ENCODE measurements around the gene KAT2B.

KAT2B gene

GRCh38 chr3:20078194-20078714 lies 38.0 kb downstream of the KAT2B start:
- ATAC-seq (ENCODE audit: low read depth) (no peak), DNase-seq (ENCODE audit: low spot score in 2 of 2) (no peak)
- Mint-ChIP-seq H3K4me3 (no peak overlapping the region), H3K4me1 (peaks cover 8% of the 10 kb centered on the region), H3K36me3 (peaks cover 18% of the 10 kb centered on the region), H3K27ac (no peak overlapping the region), H3K9me3 (no peaks in the 10 kb centered on the region), H3K27me3 (no peaks in the 10 kb centered on the region)

- DNase-seq (ENCODE audit: low spot score in 2 of 2) (no peak), ATAC-seq (ENCODE audit: low read depth) (no peak)
- Mint-ChIP-seq H3K4me3 (no peak overlapping the region), H3K4me1 (peaks cover 17% of the 10 kb centered on the region), H3K27ac (no peak overlapping the region), H3K9me3 (no peaks in the 10 kb centered on the region), H3K36me3 (peaks cover 24% of the 10 kb centered on the region), H3K27me3 (no peaks in the 10 kb centered on the region)
Measured at GRCh38 chr3:20079621-20080020, 39.4 kb downstream of the KAT2B start.

DNA sequence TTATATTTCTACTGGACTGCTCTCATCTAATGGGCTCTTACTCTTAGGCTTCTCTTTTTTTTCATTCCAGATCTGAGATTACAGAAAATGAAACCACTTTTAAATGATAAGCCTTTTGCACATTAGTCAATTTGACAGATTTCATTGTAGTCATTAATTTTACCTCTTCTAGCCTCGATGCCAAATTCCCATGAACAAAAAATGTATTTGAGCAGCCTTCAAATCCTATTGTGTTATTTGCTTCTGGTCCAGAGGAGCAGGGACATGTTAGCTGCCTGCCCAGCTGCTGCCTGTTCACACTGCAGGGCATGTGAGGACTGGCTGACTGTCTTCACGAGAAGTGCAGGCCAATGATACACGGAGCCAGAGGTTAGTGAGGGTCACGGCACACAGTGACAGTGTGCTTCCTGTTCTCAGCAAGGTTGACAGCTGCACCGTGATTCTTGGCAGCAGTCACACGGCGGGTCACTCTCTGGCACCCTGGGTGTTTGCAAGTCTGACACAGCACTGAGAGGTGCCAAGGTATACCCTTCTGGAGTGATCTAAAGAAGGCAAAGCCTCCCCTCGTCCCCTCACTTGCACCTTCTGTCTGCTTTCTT lies 40.8 kb downstream of the KAT2B start:
- Mint-ChIP-seq H3K9me3 (no peaks in the 10 kb centered on the region), H3K4me3 (no peak overlapping the region), H3K27ac (no peak overlapping the region), H3K27me3 (no peaks in the 10 kb centered on the region), H3K36me3 (peaks cover 24% of the 10 kb centered on the region), H3K4me1 (peaks cover 17% of the 10 kb centered on the region)
- ATAC-seq (ENCODE audit: low read depth): peak; percentile 67
- DNase-seq (ENCODE audit: low spot score in 2 of 2): peak in 1 of 2 donors; percentile 11

DNA sequence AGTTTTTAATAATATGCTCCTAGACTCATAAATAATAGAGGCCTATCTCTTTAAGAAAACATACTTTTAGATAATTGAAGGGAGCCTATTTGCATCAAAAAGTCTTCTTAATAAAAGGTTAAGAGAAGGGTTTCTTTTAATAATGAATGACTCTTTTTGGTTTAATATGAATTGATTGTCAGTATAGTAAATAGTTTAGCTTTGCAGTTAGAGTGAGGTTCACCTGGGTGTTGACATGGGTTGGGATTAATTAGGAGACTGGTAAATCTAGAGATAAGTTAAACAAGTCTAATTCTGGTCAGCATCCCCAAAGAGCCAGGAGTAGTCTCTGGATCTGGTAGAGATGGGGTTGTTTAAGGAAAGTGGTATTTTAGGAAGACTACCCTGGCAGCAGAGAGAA lies 43.0 kb downstream of the KAT2B start:
- Mint-ChIP-seq H3K4me1 (peaks cover 17% of the 10 kb centered on the region), H3K27me3 (no peaks in the 10 kb centered on the region), H3K9me3 (no peaks in the 10 kb centered on the region), H3K27ac (peak overlapping the region; percentile 13), H3K36me3 (peaks cover 30% of the 10 kb centered on the region), H3K4me3 (no peak overlapping the region)
- ATAC-seq (ENCODE audit: low read depth) (no peak), DNase-seq (ENCODE audit: low spot score in 2 of 2) (no peak)

DNA sequence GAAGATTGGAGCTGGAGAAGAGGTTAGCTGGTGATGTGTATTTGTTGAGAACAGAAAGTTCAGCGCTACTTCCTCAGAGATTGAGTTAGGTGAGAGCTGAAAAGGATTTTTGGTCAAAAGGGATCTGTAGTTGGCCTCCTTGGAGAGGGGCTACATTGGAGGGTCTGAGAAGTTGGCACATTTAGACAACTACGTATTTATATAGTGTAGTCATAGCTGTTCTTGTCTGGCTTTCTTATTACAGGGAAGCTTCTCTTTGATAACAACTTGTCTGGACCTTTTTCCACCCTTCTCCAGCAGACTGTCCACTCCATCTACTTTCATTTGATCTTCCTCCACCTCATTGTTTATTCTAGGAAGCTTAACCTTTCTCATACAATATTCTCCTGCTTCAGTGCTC lies 43.7 kb downstream of the KAT2B start:
- peak overlapping the region; percentile 13 for H3K27ac Mint-ChIP-seq

GRCh38 chr3:20091331-20092047 lies 51.2 kb downstream of the KAT2B start:
- H3K4me3 Mint-ChIP-seq: no peak overlapping the region
- H3K27ac Mint-ChIP-seq: no peak overlapping the region
- peaks cover 49% of the 10 kb centered on the region for H3K36me3 Mint-ChIP-seq
- no peak for ATAC-seq (ENCODE audit: low read depth)
- H3K27me3 Mint-ChIP-seq: no peaks in the 10 kb centered on the region
- peaks cover 3% of the 10 kb centered on the region for H3K4me1 Mint-ChIP-seq
- no peak for DNase-seq (ENCODE audit: low spot score in 2 of 2)
- H3K9me3 Mint-ChIP-seq: peaks cover 4% of the 10 kb centered on the region

More for the DNA sequence above, 43.7 kb downstream of the KAT2B start:
- Mint-ChIP-seq H3K9me3 (no peaks in the 10 kb centered on the region), H3K27me3 (no peaks in the 10 kb centered on the region), H3K36me3 (peaks cover 34% of the 10 kb centered on the region), H3K4me3 (no peak overlapping the region), H3K4me1 (peaks cover 17% of the 10 kb centered on the region)
- DNase-seq (ENCODE audit: low spot score in 2 of 2) (no peak), ATAC-seq (ENCODE audit: low read depth) (no peak)

DNA sequence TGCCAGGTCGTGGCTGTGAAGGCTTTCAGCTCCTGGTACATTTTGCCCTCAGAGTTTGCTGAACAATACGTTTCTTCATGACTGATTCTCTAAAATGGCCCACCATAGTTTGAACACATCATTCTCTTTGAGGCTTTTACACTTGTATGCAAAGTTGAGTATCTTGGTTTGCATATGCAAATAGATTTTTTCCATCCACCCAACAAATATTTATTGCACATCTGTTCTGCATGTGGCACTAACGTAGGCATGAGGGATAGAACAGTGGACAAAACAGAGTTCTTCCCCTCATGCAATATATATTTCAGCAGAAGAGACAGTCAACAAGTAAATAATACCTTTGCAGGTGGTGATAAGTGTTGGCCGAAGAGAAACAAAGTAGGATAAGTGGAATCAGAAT lies 55.2 kb downstream of the KAT2B start:
- no peak for DNase-seq (ENCODE audit: low spot score in 2 of 2)
- Mint-ChIP-seq H3K9me3 (peaks cover 1% of the 10 kb centered on the region), H3K27ac (peak overlapping the region; percentile 25), H3K36me3 (peaks cover 39% of the 10 kb centered on the region), H3K4me1 (peaks cover 3% of the 10 kb centered on the region), H3K4me3 (no peak overlapping the region), H3K27me3 (no peaks in the 10 kb centered on the region)
- ATAC-seq (ENCODE audit: low read depth): no peak

- DNase-seq (ENCODE audit: low spot score in 2 of 2): no peak
- Mint-ChIP-seq H3K9me3 (no peaks in the 10 kb centered on the region), H3K27ac (peak overlapping the region; percentile 25), H3K4me3 (no peak overlapping the region), H3K4me1 (peaks cover 3% of the 10 kb centered on the region), H3K27me3 (no peaks in the 10 kb centered on the region), H3K36me3 (peaks cover 38% of the 10 kb centered on the region)
- no peak for ATAC-seq (ENCODE audit: low read depth)
Measured at GRCh38 chr3:20096135-20096685, 56.0 kb downstream of the KAT2B start.

DNA sequence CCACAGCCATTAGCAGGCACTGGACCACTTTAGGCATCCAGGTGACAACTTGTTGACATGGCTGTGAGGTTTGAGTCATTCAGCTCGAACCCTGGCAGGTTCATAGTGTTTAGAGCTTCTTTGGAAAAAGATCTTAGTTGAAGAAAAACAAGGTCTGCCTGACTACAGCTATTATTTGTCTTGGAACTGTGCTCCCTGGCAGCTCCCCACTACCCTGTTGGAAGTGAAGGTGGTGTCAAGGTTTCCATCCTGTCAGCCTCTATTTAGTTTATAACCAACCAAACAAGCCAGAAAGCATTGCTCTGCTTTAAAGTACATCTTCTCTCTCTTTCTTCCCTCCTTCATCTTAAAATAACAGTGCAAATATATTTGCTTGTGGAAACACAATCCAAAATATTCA lies 56.8 kb downstream of the KAT2B start:
- Mint-ChIP-seq H3K4me3 (no peak overlapping the region), H3K27me3 (no peaks in the 10 kb centered on the region), H3K9me3 (no peaks in the 10 kb centered on the region), H3K4me1 (peaks cover 3% of the 10 kb centered on the region), H3K27ac (peak overlapping the region; percentile 25), H3K36me3 (peaks cover 35% of the 10 kb centered on the region)
- ATAC-seq (ENCODE audit: low read depth): no peak
- DNase-seq (ENCODE audit: low spot score in 2 of 2): no peak

DNA sequence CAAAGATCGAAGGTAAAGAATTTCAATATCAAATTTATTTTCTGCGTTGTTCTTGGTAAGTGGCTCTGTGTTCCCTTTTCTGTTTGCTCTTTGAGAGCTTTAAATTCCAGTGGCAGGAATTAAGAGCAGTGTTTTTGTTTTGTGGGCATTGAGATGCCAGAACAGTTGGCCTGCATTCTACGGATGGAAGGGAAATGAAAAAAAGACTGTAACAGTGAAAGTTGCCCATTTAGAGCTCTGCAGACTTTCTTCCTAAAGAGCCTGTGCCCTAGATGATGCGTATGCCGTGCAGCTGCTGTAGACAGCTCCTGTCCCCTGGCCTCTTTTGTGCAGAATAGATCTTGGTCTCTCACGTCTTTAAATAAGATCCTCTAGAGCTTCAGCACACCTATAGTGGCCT lies 58.8 kb downstream of the KAT2B start:
- Mint-ChIP-seq H3K27ac (no peak overlapping the region), H3K4me3 (no peak overlapping the region), H3K4me1 (peaks cover 9% of the 10 kb centered on the region), H3K27me3 (no peaks in the 10 kb centered on the region), H3K36me3 (peaks cover 26% of the 10 kb centered on the region), H3K9me3 (no peaks in the 10 kb centered on the region)
- no peak for DNase-seq (ENCODE audit: low spot score in 2 of 2)
- no peak for ATAC-seq (ENCODE audit: low read depth)

DNA sequence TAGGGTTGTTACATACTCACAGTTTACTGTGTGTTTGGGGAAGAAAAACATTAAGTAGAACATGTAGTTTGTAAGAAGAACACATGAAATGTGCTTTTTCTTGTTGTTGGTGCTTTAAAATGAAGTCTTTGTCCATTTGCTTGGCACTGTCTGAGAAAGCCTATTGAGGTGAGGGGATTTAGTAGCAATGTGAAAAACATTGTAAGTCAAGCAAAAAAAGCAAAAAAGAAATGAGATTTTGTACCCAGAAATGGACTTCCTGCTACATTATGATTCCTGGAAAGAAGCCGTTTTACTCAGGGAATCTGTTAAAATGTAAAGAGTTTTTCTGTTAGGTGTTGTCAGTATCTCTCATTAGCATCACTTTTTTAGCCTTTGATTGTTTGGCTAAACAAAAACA lies 59.9 kb downstream of the KAT2B start:
- Mint-ChIP-seq H3K9me3 (no peaks in the 10 kb centered on the region), H3K27me3 (no peaks in the 10 kb centered on the region), H3K4me1 (peaks cover 6% of the 10 kb centered on the region), H3K27ac (peak overlapping the region; percentile 46), H3K4me3 (no peak overlapping the region), H3K36me3 (peaks cover 22% of the 10 kb centered on the region)
- no peak for DNase-seq (ENCODE audit: low spot score in 2 of 2)
- no peak for ATAC-seq (ENCODE audit: low read depth)

GRCh38 chr3:20101041-20101440 lies 60.8 kb downstream of the KAT2B start:
- Mint-ChIP-seq H3K36me3 (peaks cover 15% of the 10 kb centered on the region), H3K4me1 (peaks cover 6% of the 10 kb centered on the region), H3K9me3 (no peaks in the 10 kb centered on the region), H3K4me3 (no peak overlapping the region), H3K27me3 (no peaks in the 10 kb centered on the region), H3K27ac (no peak overlapping the region)
- no peak for DNase-seq (ENCODE audit: low spot score in 2 of 2)
- ATAC-seq (ENCODE audit: low read depth): no peak

GRCh38 chr3:20103731-20104130 lies 63.5 kb downstream of the KAT2B start:
- Mint-ChIP-seq H3K36me3 (peaks cover 9% of the 10 kb centered on the region), H3K4me1 (peaks cover 6% of the 10 kb centered on the region)

DNA sequence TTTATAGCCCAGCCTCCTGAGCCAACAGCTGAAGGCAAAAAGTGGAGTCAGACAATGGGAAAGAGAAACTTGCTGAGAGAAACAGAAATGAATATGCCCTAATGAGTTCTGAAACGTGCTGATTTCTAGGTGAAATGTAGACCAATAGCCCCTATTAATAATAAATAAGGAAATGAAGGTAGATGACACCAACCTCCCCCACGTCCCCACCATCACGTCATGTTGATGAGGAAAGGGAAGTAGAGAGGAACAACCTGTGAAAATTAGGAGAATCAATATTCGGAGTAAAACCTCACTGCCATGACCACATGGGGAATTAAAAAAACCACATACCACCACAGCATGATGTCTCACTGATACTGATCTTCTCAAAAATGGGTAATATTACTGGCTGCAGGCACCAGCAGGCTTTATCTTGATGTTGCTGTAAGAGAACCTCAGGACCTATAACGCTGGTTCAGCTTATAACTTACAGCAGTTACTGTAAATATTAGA lies 64.0 kb downstream of the KAT2B start:
- ATAC-seq (ENCODE audit: low read depth): peak; percentile 85
- DNase-seq (ENCODE audit: low spot score in 2 of 2): no peak

More at GRCh38 chr3:20103731-20104130, 63.5 kb downstream of the KAT2B start:
- Mint-ChIP-seq H3K27me3 (no peaks in the 10 kb centered on the region), H3K27ac (peak overlapping the region; percentile 55), H3K4me3 (no peak overlapping the region), H3K9me3 (no peaks in the 10 kb centered on the region)
- no peak for DNase-seq (ENCODE audit: low spot score in 2 of 2)
- ATAC-seq (ENCODE audit: low read depth): no peak

More for the DNA sequence above, 64.0 kb downstream of the KAT2B start:
- Mint-ChIP-seq H3K9me3 (no peaks in the 10 kb centered on the region), H3K27ac (peak overlapping the region; percentile 55), H3K4me3 (no peak overlapping the region), H3K4me1 (peaks cover 6% of the 10 kb centered on the region), H3K36me3 (peaks cover 7% of the 10 kb centered on the region), H3K27me3 (no peaks in the 10 kb centered on the region)
